HEK293 (cell line): ENCODE measurements around the gene EBP.

Source experiments
- CTCF ChIP-seq: fragments of 450-650 bp; formaldehyde crosslinking; IDR thresholded peaks from 2 replicates; pipeline ENCODE4 v1.5.1; 2016; ENCODE audit warnings: missing biosample characterization, missing genetic modification characterization
- SP2 ChIP-seq: fragments of 450-650 bp; formaldehyde crosslinking; IDR thresholded peaks from 2 replicates; pipeline ENCODE4 v1.5.1; 2016; ENCODE audit warnings: missing biosample characterization, missing genetic modification characterization
- ZFP69B ChIP-seq: fragments of 450-650 bp; formaldehyde crosslinking; IDR thresholded peaks from 2 replicates; pipeline ENCODE4 v1.5.1; 2016; ENCODE audit warnings: missing biosample characterization, missing genetic modification characterization
- ZNF280D ChIP-seq: fragments of 450-650 bp; formaldehyde crosslinking; IDR thresholded peaks from 2 replicates; pipeline ENCODE4 v1.5.1; 2016; ENCODE audit warnings: missing biosample characterization, missing genetic modification characterization
- ZNF423 ChIP-seq: fragments of 450-650 bp; formaldehyde crosslinking; IDR thresholded peaks from 2 replicates; pipeline ENCODE4 v1.5.1; 2016; ENCODE audit warnings: missing biosample characterization, missing genetic modification characterization

GRCh38 chrX:48487362-48487798 lies 34.2 kb upstream of the EBP start:
- no peak for TF ChIP-seq CTCF (tag by site-specific recombination)
- no peak for TF ChIP-seq ZFP69B (tag by site-specific recombination)
- no peak for TF ChIP-seq SP2 (tag by site-specific recombination)
- no peak for TF ChIP-seq ZNF423 (tag by site-specific recombination)
- TF ChIP-seq ZNF280D, result no peak
